Midbrain (tissue), 1 donor: ENCODE results near the gene HAND2.

Experiments
- DNase-seq: peaks from one replicate; lab custom pipeline; 2025; lab: John Stamatoyannopoulos, UW

The HAND2 gene

GRCh38 chr4:173529477-173530325 lies at the start of gene HAND2:
Gene HAND2, minus strand, starts transcription at chr4:173530229. Its CDS starts 940 bp downstream, at chr4:173529289.
- no peak for DNase-seq

- DNase-seq: no peak
These were observed 48.9 kb upstream of the HAND2 start for GRCh38 chr4:173578956-173579355.

- no peak for DNase-seq
These were observed 47.9 kb upstream of the HAND2 start for GRCh38 chr4:173577963-173578362.

GRCh38 chr4:173575482-173576152 lies 45.6 kb upstream of the HAND2 start:
- DNase-seq: no peak

GRCh38 chr4:173573725-173574124 lies 43.7 kb upstream of the HAND2 start:
- no peak for DNase-seq

GRCh38 chr4:173573286-173573685 lies 43.3 kb upstream of the HAND2 start:
- no peak for DNase-seq

- DNase-seq: no peak
These were observed 42.6 kb upstream of the HAND2 start for GRCh38 chr4:173572493-173573129.

- no peak for DNase-seq
These were observed 41.6 kb upstream of the HAND2 start for GRCh38 chr4:173571620-173572019.

- no peak for DNase-seq
These were observed 35.3 kb upstream of the HAND2 start for GRCh38 chr4:173565281-173565680.

- DNase-seq: no peak
These were observed 34.4 kb upstream of the HAND2 start for GRCh38 chr4:173564461-173564860.

- no peak for DNase-seq
These were observed 30.9 kb upstream of the HAND2 start for GRCh38 chr4:173560896-173561295.

GRCh38 chr4:173556398-173557131 lies 26.5 kb upstream of the HAND2 start:
- DNase-seq: no peak

- no peak for DNase-seq
These were observed 17.9 kb upstream of the HAND2 start for GRCh38 chr4:173547889-173548288.

GRCh38 chr4:173546776-173547175 lies 16.7 kb upstream of the HAND2 start:
- DNase-seq: no peak

GRCh38 chr4:173545440-173545839 lies 15.4 kb upstream of the HAND2 start:
- no peak for DNase-seq

- DNase-seq: no peak
These were observed 13.2 kb upstream of the HAND2 start for GRCh38 chr4:173543266-173543665.

- DNase-seq: no peak
These were observed 10.0 kb upstream of the HAND2 start for GRCh38 chr4:173539986-173540385.

- DNase-seq: no peak
These were observed 8.9 kb upstream of the HAND2 start for GRCh38 chr4:173538909-173539445.

GRCh38 chr4:173538148-173538908 lies 8.3 kb upstream of the HAND2 start:
- DNase-seq: no peak

- DNase-seq: no peak
These were observed 7.7 kb upstream of the HAND2 start for GRCh38 chr4:173537613-173538147.
